Measurements from ENCODE around the gene TENM4.

- TF ChIP-seq ESRRG (CRISPR knock-in tag; IDR thresholded peaks at IDR 0.05) (no peak), TCF4 (CRISPR knock-in tag; IDR thresholded peaks at IDR 0.05; ENCODE audit: borderline replicate concordance) (no peak), CSDC2 (CRISPR knock-in tag; IDR thresholded peaks at IDR 0.05) (no peak), ZFP30 (CRISPR knock-in tag; IDR thresholded peaks at IDR 0.05) (no peak), PATZ1 (CRISPR knock-in tag; IDR thresholded peaks at IDR 0.05; ENCODE audit: borderline replicate concordance) (no peak), ZNF70 (CRISPR knock-in tag; IDR thresholded peaks at IDR 0.05) (no peak), ARNTL (CRISPR knock-in tag; IDR thresholded peaks at IDR 0.05; ENCODE audit: borderline replicate concordance, low read depth) (no peak), RARB (CRISPR knock-in tag; IDR thresholded peaks at IDR 0.05) (no peak), TSHZ2 (CRISPR knock-in tag; IDR thresholded peaks at IDR 0.05) (no peak), CREB5 (CRISPR knock-in tag; IDR thresholded peaks at IDR 0.05; ENCODE audit: low read depth) (no peak)
Measured at GRCh38 chr11:79098146-79098545, 342.7 kb downstream of the TENM4 start.
